GM12878 (cell line): ENCODE results near the gene METTL27. TPM values are rescaled to one million over a fixed set of nuclear protein-coding genes. Genes with fewer than 3 reads are reported as not detected.

Experiments
- ATAC-seq: fragments of 200-7000 bp; cut with Tn5 transposase; 3 replicates; pipeline ENCODE4 v1.9.1; 2020; ENCODE audit warnings: mild to moderate bottlenecking, moderate library complexity
- BruUV-seq: library from RNA; stranded (reverse); fragments of 400-500 nt; replicated peaks from 2 replicates; lab custom pipeline; 2021; lab: Mats Ljungman, UMichigan
- CTCF ChIA-PET: fragments of 300-600 bp; sonication (Branson Sonifier 250); formaldehyde crosslinking; extraction: SDS; loops from one replicate; lab custom pipeline; 2021; ENCODE audit warnings: inconsistent platforms; lab: Yijun Ruan, JAX
- POLR2A ChIA-PET: fragments of 350-600 bp; formaldehyde crosslinking; extraction: SDS; loops from one replicate; lab custom pipeline; 2021; ENCODE audit warnings: inconsistent platforms; lab: Charles Lee
- RAD21 ChIA-PET: fragments of 300-600 bp; sonication (Branson Sonifier 250); formaldehyde crosslinking; loops from one replicate; lab custom pipeline; 2023; ENCODE audit warnings: antibody characterized with exemption; ENCODE audit not compliant: unreplicated experiment; lab: Charles Lee
- SMC1A ChIA-PET: fragments of 300-600 bp; sonication (Branson Sonifier 250); formaldehyde crosslinking; loops from one replicate; lab custom pipeline; 2023; ENCODE audit not compliant: unreplicated experiment, uncharacterized antibody; lab: Charles Lee
- DNase-seq: peaks from one replicate; pipeline ENCODE4 v3.0.0-alpha.2; 2011; ENCODE audit warnings: low read depth, low spot score
- FAIRE-seq: peaks from 3 replicates; lab custom pipeline; 2011; peaks lifted over from hg19 to GRCh38; lab: Jason Lieb, UNC
- H2AFZ ChIP-seq: 2 replicates; pipeline ENCODE4 v1.6.0; 2011; ENCODE audit warnings: low read depth, low read length, control low read depth; ENCODE audit not compliant: control insufficient read depth
- H3K27ac ChIP-seq: 2 replicates; pipeline ENCODE4 v1.5.1; 2011; ENCODE audit warnings: control low read depth; ENCODE audit not compliant: control insufficient read depth, insufficient read depth
- H3K27me3 ChIP-seq, 2 experiments: replicated peaks in 1 of 2; 2 replicates each; pipeline versions ENCODE4 v1.6.0 to v1.6.1; 2011; ENCODE audit warnings: low read length in 1 of 2; ENCODE audit not compliant: control insufficient read depth in 2 of 2, insufficient read depth in 2 of 2
- H3K36me3 ChIP-seq, 2 experiments: 2 replicates each; pipeline ENCODE4 v1.5.1; 2011; ENCODE audit warnings: low read length in 1 of 2; ENCODE audit not compliant: control insufficient read depth in 2 of 2, insufficient read depth in 2 of 2
- H3K4me1 ChIP-seq: 2 replicates; pipeline ENCODE4 v1.6.1; 2011; ENCODE audit warnings: mild to moderate bottlenecking, low read length, moderate library complexity, mixed read lengths; ENCODE audit not compliant: control insufficient read depth, insufficient read depth
- H3K4me2 ChIP-seq: 2 replicates; pipeline ENCODE4 v1.6.0; 2011; ENCODE audit warnings: control low read depth; ENCODE audit not compliant: control insufficient read depth, insufficient read depth
- H3K4me3 ChIP-seq: fragments of 200-600 bp; sonication (generic); 2 replicates; pipeline ENCODE4 v1.5.1; 2016
- H3K79me2 ChIP-seq: 2 replicates; pipeline ENCODE4 v1.6.0; 2011; ENCODE audit warnings: low read length; ENCODE audit not compliant: control insufficient read depth, insufficient read depth
- H3K9ac ChIP-seq: 2 replicates; pipeline ENCODE4 v1.8.0; 2011; ENCODE audit warnings: low read length, control low read depth, mixed read lengths; ENCODE audit not compliant: control insufficient read depth, insufficient read depth
- H3K9me3 ChIP-seq: replicated peaks from 3 replicates; pipeline ENCODE4 v1.5.1; 2011; ENCODE audit warnings: mild to moderate bottlenecking, low read length; ENCODE audit not compliant: control insufficient read depth, insufficient read depth
- H4K20me1 ChIP-seq: 2 replicates; pipeline ENCODE4 v1.6.0; 2011; ENCODE audit not compliant: control insufficient read depth, insufficient read depth
- EZH2 ChIP-seq: IDR thresholded peaks from 2 replicates; pipeline ENCODE4 v1.6.1; 2012; ENCODE audit warnings: low read depth, mild to moderate bottlenecking, control low read depth, inconsistent platforms, low read length, borderline replicate concordance; ENCODE audit not compliant: control insufficient read depth
- NFIC ChIP-seq: IDR thresholded peaks from 2 replicates; pipeline ENCODE4 v1.6.1; 2012; ENCODE audit warnings: low read depth, mild to moderate bottlenecking, inconsistent platforms, low read length, moderate library complexity
- WGBS: methylation state at CpG from one replicate; pipeline ENCODE4 v1.1.6; 2016; ENCODE audit warnings: low lambda C conversion rate; ENCODE audit not compliant: insufficient replicate concordance, insufficient coverage; ENCODE audit errors: missing lambda C conversion rate; 5-methylcytosine and 5-hydroxymethylcytosine counted together
- in situ Hi-C: fragments of 300-500 bp; cut with MboI; formaldehyde crosslinking; loops from 9 replicates; pipeline ENCODE4 v1.14.3; 2018; ENCODE audit warnings: mixed read lengths
- intact Hi-C: fragments of 100-400 bp; cut with micrococcal nuclease; formaldehyde crosslinking; loops from one replicate; pipeline ENCODE4 v1.14.2; 2022; ENCODE audit not compliant: unreplicated experiment
- polyA plus RNA-seq, 11 experiments: library from polyadenylated mRNA; depleted of rRNA in 4 of 11; unstranded in 6 of 11; stranded (reverse) in 5 of 11; fragments of >200 nt; fragmentation: Nextera tagmentation in 4 of 11; fragmentation: Illumina TruSeq in 1 of 11; extraction: Ambion mirVana in 4 of 11; extraction: Trizol in 1 of 11; gene quantifications; 1 replicate in 1 of 11; 2 replicates in 10 of 11; pipeline versions ENCODE4 v1.2.1 to v1.2.3, GENCODE V29; 2011 to 2016; ENCODE audit warnings: inconsistent platforms in 2 of 11, missing spikeins in 2 of 11, low read depth in 1 of 11
- total RNA-seq, 4 experiments: library from RNA; depleted of rRNA in 3 of 4; stranded (reverse); fragments of >200 nt in 3 of 4; fragmentation: Illumina TruSeq in 1 of 4; extraction: Trizol in 1 of 4; gene quantifications; 2 replicates each; pipeline versions ENCODE4 v1.2.1 to v1.2.3, GENCODE V29; 2013 to 2021
- TF ChIP-seq, protein P1 (sequence below): IDR thresholded peaks from 2 replicates; pipeline ENCODE4 v1.6.1; 2012; ENCODE audit warnings: improper control_type of control experiment, low read depth, low read length; ENCODE audit not compliant: insufficient replicate concordance
- TF ChIP-seq, protein P2 (sequence below): fragments of 450-650 bp; IDR thresholded peaks from 2 replicates; pipeline ENCODE4 v1.6.1; 2017; ENCODE audit warnings: mild to moderate bottlenecking, low read depth, inconsistent platforms; ENCODE audit not compliant: poor library complexity, severe bottlenecking
- TF ChIP-seq, protein P3 (sequence below), 3 experiments: IDR thresholded peaks in 2 of 3; conservative IDR thresholded peaks in 1 of 3; 2 replicates each; pipeline ENCODE4 v1.5.1; 2011; ENCODE audit warnings: low read depth in 3 of 3, low read length in 3 of 3, mild to moderate bottlenecking in 3 of 3, control low read depth in 2 of 3, moderate library complexity in 2 of 3, inconsistent platforms in 1 of 3, mixed read lengths in 1 of 3; ENCODE audit not compliant: control insufficient read depth in 2 of 3, insufficient read depth in 1 of 3; ENCODE audit errors: extremely low read depth in 1 of 3
- TF ChIP-seq, protein P4 (sequence below): fragments of 450-650 bp; IDR thresholded peaks from 2 replicates; pipeline ENCODE4 v1.6.1; 2017; ENCODE audit warnings: low read depth, mild to moderate bottlenecking, moderate library complexity

The METTL27 gene
- total and polyA plus RNA-seq, 10 of the 15 experiments (the other 5 are each of a cell fraction or from before 2014, with no cell fraction given): 0.10 to 3.4 (median 0.68) TPM

DNA sequence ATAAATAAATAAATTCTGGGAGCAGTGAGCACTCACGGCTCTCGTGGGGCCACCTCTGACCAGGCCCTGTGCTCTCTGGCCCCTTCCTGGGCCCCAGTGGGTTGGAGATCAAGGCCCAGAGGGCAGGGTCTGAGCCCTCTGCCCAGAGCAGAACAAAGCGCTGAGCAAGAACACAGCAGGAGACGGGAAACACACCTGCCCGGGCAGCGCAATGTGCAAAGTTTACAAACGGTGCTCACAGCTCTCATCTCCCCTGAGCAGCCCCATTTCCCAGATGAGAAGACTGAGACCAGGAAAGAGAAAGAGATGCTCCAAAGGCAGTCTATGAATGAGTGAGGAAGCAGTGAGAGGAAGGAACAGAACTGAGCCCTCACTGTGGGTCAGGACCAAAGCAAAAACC lies 3.0 kb downstream of the METTL27 start (continued):
- TF ChIP-seq, protein P1, sequence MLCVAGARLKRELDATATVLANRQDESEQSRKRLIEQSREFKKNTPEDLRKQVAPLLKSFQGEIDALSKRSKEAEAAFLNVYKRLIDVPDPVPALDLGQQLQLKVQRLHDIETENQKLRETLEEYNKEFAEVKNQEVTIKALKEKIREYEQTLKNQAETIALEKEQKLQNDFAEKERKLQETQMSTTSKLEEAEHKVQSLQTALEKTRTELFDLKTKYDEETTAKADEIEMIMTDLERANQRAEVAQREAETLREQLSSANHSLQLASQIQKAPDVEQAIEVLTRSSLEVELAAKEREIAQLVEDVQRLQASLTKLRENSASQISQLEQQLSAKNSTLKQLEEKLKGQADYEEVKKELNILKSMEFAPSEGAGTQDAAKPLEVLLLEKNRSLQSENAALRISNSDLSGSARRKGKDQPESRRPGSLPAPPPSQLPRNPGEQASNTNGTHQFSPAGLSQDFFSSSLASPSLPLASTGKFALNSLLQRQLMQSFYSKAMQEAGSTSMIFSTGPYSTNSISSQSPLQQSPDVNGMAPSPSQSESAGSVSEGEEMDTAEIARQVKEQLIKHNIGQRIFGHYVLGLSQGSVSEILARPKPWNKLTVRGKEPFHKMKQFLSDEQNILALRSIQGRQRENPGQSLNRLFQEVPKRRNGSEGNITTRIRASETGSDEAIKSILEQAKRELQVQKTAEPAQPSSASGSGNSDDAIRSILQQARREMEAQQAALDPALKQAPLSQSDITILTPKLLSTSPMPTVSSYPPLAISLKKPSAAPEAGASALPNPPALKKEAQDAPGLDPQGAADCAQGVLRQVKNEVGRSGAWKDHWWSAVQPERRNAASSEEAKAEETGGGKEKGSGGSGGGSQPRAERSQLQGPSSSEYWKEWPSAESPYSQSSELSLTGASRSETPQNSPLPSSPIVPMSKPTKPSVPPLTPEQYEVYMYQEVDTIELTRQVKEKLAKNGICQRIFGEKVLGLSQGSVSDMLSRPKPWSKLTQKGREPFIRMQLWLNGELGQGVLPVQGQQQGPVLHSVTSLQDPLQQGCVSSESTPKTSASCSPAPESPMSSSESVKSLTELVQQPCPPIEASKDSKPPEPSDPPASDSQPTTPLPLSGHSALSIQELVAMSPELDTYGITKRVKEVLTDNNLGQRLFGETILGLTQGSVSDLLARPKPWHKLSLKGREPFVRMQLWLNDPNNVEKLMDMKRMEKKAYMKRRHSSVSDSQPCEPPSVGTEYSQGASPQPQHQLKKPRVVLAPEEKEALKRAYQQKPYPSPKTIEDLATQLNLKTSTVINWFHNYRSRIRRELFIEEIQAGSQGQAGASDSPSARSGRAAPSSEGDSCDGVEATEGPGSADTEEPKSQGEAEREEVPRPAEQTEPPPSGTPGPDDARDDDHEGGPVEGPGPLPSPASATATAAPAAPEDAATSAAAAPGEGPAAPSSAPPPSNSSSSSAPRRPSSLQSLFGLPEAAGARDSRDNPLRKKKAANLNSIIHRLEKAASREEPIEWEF: no peak

DNA sequence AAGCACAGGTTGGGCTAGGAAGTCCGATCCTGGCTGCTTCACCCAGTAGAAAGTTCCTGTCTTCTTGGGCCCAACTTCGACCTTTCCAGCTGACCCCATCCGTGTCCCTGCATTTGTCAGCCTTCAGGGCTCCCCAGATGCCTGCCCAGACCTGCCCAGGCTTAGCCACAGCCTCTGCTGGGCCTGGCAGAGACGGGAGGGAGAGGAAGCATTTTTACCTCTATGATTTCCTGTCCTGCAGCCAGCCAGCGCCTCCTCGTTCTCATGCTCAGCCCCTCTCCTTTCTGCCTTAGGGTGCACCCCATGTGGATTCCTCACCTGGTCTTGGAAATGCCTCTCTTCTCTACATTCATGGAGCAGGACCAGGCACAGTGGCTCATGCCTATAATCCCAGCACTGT lies 3.7 kb downstream of the METTL27 start:
- 22% methylated on average over 6 of the region's 6 CpGs for WGBS
- POLR2A ChIA-PET: no interaction called here
- CTCF ChIA-PET: no interaction called here
- Histone ChIP-seq H3K27ac (no peak overlapping the region), H3K9ac (no peak overlapping the region), H3K4me2 (no peak overlapping the region), H3K4me3 (no peak overlapping the region), H3K79me2 (no peaks in the 10 kb centered on the region), H2AFZ (no peak overlapping the region), H3K4me1 (peaks cover 4% of the 10 kb centered on the region), H3K9me3 (no peaks in the 10 kb centered on the region), H3K27me3 (no peaks in the 10 kb centered on the region), H3K36me3 (no peaks in the 10 kb centered on the region), H4K20me1 (no peaks in the 10 kb centered on the region)
- DNase-seq (no peak), ATAC-seq (no peak), FAIRE-seq (no peak)
- RAD21 ChIA-PET: no interaction called here
- BruUV-seq: no TSS peak
- intact Hi-C loops: no loop called here
- in situ Hi-C loops: no loop called here
- SMC1A ChIA-PET: no interaction called here
- TF ChIP-seq NFIC: no peak
- TF ChIP-seq EZH2: no peak
- TF ChIP-seq, protein P2, sequence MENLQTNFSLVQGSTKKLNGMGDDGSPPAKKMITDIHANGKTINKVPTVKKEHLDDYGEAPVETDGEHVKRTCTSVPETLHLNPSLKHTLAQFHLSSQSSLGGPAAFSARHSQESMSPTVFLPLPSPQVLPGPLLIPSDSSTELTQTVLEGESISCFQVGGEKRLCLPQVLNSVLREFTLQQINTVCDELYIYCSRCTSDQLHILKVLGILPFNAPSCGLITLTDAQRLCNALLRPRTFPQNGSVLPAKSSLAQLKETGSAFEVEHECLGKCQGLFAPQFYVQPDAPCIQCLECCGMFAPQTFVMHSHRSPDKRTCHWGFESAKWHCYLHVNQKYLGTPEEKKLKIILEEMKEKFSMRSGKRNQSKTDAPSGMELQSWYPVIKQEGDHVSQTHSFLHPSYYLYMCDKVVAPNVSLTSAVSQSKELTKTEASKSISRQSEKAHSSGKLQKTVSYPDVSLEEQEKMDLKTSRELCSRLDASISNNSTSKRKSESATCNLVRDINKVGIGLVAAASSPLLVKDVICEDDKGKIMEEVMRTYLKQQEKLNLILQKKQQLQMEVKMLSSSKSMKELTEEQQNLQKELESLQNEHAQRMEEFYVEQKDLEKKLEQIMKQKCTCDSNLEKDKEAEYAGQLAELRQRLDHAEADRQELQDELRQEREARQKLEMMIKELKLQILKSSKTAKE: no peak
- TF ChIP-seq, protein P3, sequence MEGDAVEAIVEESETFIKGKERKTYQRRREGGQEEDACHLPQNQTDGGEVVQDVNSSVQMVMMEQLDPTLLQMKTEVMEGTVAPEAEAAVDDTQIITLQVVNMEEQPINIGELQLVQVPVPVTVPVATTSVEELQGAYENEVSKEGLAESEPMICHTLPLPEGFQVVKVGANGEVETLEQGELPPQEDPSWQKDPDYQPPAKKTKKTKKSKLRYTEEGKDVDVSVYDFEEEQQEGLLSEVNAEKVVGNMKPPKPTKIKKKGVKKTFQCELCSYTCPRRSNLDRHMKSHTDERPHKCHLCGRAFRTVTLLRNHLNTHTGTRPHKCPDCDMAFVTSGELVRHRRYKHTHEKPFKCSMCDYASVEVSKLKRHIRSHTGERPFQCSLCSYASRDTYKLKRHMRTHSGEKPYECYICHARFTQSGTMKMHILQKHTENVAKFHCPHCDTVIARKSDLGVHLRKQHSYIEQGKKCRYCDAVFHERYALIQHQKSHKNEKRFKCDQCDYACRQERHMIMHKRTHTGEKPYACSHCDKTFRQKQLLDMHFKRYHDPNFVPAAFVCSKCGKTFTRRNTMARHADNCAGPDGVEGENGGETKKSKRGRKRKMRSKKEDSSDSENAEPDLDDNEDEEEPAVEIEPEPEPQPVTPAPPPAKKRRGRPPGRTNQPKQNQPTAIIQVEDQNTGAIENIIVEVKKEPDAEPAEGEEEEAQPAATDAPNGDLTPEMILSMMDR (IDR thresholded peaks at IDR 0.05 in 2 of 3, conservative IDR thresholded peaks at IDR 0.05 in 1 of 3; ENCODE audit: control insufficient read depth in 2 of 3, extremely low read depth in 1 of 3, insufficient read depth in 1 of 3, low read depth in 3 of 3, low read length in 3 of 3): no peak
- TF ChIP-seq, protein P4, sequence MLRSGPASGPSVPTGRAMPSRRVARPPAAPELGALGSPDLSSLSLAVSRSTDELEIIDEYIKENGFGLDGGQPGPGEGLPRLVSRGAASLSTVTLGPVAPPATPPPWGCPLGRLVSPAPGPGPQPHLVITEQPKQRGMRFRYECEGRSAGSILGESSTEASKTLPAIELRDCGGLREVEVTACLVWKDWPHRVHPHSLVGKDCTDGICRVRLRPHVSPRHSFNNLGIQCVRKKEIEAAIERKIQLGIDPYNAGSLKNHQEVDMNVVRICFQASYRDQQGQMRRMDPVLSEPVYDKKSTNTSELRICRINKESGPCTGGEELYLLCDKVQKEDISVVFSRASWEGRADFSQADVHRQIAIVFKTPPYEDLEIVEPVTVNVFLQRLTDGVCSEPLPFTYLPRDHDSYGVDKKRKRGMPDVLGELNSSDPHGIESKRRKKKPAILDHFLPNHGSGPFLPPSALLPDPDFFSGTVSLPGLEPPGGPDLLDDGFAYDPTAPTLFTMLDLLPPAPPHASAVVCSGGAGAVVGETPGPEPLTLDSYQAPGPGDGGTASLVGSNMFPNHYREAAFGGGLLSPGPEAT: no peak
